H1 (cell line): Measurements from ENCODE around the gene SKP2.

ENCODE experiments used
- CHD2 ChIP-seq: IDR thresholded peaks from 2 replicates; pipeline ENCODE4 v1.6.1; 2012; ENCODE audit warnings: low read length, improper control_type of control experiment
- CTCF ChIP-seq, 3 experiments: IDR thresholded peaks; 1 replicate in 2 of 3; 2 replicates in 1 of 3; pipeline versions ENCODE4 v1.5.1 to v1.6.1; 2011; ENCODE audit warnings: low read length in 3 of 3, mild to moderate bottlenecking in 3 of 3, inconsistent platforms in 2 of 3, low read depth in 1 of 3, moderate library complexity in 1 of 3; ENCODE audit not compliant: insufficient read depth in 1 of 3; ENCODE audit errors: control extremely low read depth in 1 of 3
- SIN3A ChIP-seq, 2 experiments: IDR thresholded peaks in 1 of 2; conservative IDR thresholded peaks in 1 of 2; 2 replicates each; pipeline ENCODE4 v1.6.1; 2011 to 2012; ENCODE audit warnings: low read length in 2 of 2, improper control_type of control experiment in 1 of 2, low read depth in 1 of 2, mild to moderate bottlenecking in 1 of 2
- TAF1 ChIP-seq: IDR thresholded peaks from 2 replicates; pipeline ENCODE4 v1.6.1; 2011; ENCODE audit warnings: mild to moderate bottlenecking, low read depth, low read length

- TF ChIP-seq SIN3A (conservative IDR thresholded peaks at IDR 0.05 in 1 of 2, IDR thresholded peaks at IDR 0.05 in 1 of 2; ENCODE audit: low read depth in 1 of 2, low read length in 2 of 2) (no peak), CHD2 (no peak), TAF1 (no peak), CTCF (IDR thresholded peaks at IDR 0.05; ENCODE audit: control extremely low read depth in 1 of 3, insufficient read depth in 1 of 3, low read depth in 1 of 3, low read length in 3 of 3) (no peak)
Observed at GRCh38 chr5:36156121-36156601, 4.2 kb downstream of the SKP2 start.
